ENCODE measurements around the gene GPR17.

The GPR17 gene, protein sequence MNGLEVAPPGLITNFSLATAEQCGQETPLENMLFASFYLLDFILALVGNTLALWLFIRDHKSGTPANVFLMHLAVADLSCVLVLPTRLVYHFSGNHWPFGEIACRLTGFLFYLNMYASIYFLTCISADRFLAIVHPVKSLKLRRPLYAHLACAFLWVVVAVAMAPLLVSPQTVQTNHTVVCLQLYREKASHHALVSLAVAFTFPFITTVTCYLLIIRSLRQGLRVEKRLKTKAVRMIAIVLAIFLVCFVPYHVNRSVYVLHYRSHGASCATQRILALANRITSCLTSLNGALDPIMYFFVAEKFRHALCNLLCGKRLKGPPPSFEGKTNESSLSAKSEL

DNA sequence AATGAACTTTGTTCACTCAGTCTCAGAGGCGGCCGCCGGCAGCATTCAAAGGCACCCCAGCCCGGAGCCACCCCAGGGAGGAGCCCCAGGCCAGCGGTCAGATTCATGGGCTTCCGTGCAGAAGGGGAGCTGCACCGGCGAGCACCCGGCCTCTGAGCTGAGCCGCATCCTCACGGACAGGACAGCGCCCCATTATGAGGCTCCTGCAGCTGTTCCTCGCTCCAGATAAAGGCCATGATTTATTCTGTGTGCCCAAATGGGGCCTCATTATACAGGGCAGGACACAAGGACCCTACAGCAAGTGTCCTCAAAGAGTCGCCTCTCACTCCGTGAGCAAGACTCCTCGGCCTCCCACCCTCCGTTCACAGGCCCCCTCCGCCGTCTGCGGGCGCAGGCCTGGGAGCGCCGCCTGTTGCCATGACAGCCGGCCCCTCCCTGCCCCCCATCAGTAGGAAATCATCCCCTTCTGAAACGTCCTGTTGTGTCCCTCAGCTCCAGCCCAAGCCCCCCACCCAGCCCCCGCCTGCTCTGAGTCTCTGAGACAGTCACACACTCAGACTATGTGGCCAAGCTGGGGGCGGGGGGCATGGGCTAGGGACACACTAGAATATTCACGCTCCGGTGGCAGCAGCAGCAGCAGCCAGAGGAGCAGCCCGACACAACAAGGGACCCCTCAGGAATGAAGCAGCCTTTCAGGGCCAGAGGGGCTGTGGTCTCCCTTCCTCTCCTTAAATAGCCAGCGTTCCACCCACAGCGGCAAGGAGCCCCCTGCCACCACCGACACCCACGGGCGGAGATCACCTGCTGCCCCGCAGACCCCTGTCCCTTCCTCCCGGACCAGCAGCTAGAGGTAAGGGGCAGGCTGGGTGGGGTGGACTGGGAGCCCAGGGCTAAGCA, at the start of gene GPR17:
GPR17 (plus strand) TSS at position 759 of the 897 bp plus-strand sequence. CDS start 4,583 bp downstream, outside the sequence.
- peak; percentile 63 for DNase-seq (ENCODE audit: low spot score)

DNA sequence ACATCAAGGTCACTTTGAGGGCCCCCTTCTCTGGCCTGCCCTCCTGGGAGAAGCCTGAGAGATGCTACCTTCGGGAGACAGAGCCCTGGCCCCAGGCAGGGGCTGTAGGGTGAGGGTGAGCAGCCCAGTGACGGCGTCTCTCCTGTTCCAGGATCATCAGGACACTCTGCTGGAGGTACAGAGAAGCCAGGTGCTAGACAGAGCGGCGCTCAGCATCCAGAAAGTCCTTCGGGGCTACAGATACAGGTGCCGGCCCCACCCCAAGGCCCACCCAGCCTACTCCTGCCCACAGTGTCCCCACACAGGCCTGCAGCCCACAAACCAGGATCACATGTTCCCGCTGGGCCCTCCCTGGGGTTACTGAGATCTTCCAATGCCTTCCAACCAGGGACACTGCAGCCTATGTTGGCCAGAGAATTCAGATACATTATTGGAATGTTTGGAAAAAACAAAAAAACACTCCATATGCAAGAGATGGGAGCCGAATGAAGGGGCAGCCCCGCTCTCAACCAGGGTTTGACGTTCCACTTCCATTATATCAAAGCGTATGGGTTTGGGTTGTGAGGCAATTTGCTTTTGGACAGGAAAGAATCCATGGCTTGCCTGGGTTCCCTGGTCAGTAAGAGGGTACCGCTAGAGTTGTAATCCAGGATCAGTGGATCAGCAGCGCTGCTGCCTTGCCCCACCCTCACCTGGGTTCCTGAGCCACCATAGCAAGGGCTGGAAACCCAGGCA, 49.5 kb upstream of the GPR17 start:
- no peak for DNase-seq (ENCODE audit: low spot score)

DNA sequence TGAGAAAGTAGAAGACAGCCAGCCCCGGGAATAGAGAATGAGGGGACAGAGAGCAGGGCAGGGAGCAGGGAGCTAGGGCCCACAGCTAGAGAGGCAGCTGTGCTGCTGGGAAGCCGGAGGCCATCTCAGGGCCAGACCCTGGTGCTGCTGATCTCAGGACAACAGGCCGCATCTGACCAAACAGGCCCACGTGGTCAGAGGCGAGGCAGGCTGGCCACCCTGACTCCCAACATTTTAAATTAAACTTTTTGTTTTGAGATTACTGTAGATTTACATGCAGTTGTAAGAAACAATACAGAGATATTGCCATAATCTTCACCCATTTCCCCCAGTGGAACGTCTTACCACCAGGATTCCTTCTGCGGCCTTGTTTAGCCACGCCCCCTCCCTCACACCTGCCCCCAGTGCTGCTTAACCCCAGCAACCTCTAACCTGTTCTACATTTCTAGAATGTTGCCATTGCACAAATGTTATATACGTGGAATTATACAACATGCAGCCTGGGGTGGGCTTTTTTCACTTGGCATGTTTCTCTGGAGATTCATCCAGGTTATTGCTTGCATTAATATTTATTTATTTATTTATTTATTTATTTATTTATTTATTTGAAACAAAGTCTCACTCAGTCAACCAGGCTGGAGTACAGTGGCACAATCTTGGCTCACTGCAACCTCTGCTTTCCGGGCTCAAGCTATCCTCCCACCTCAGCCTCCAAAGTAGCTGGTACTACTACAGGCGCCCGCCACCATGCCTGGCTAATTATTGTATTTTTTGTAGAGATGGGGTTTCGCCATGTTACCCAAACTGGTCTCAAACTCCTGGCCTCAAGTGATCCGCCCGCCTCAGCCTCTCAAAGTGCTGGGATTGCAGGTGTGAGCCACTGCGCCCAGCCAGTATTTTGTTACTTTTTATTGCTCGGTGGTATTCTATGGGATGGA, 48.6 kb upstream of the GPR17 start:
- DNase-seq (ENCODE audit: low spot score) = no peak

DNA sequence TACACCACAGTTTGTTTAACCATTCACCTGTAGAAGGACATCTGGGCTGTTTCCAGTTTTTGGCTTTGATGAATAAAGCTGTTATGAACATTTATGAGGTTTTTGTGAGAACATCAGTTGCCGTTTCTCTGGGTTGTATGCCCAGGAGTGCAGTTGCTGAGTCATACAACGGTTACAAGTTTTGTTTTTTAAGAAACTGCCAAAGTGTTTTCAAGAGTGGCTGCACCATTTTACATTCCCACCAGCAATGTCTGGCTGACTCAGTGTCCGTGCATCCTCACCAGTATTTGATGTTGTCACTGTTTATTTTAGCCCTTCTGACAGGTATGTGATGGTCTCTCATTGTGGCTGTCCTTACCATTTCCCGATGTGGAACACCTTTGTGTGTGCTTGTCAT, 48.0 kb upstream of the GPR17 start:
- DNase-seq (ENCODE audit: low spot score) = no peak

DNA sequence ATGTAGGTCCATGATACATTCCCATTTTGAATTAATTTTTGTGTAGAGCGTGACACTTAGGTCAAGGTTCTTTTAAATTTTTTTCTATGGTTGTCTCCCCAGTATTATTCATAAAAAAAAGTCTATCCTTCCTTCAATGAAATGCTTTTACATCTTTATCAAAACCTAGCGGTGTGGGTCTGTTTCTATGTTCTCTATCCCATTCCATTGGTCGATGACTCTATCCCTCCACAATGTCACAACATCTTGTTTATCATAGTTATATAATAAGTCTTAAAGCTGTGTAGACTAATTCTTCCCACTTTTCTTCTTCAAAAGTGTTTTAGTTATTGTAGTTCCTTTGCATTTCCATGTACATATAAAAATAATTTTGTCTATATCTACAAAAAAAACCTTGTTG, 47.2 kb upstream of the GPR17 start:
- DNase-seq (ENCODE audit: low spot score) = no peak

DNA sequence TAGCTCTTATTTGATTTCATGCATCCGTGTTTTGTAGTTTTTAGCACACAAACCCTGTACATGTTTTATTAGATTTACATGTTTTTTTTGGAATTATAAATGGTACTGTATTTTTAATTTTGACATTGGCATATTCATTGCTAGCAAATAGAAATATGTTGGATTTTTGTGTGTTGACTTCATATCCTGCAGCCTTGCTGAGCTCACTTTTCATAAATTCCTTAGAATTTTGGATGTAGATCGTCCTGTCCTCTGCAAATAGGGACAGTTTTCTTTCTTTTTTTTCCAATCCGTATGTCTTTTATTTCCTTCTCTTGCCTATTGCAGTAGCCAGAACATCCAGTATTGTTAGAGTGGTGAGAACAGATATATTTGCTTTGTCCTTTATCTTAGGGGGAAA, 46.7 kb upstream of the GPR17 start:
- DNase-seq (ENCODE audit: low spot score) = no peak

DNA sequence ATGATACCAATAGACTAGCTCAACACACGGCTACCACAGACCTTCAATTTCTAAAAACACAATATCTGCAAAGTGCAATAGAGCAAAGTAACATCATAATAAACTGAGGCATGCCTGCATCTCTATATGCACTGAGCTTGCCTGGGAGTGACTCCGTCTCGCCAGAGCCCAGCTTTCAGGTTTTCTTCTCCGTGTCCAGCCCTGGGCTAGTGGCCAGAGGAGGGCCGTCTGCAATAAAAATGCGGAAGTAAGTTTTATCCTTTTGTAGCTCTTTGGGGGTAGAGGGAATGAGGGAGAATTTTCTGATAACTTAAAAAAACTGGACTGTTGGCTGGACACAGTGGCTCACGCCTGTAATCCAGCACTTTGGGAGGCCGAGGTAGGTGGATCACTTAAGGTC, 41.0 kb upstream of the GPR17 start:
- no peak for DNase-seq (ENCODE audit: low spot score)

DNA sequence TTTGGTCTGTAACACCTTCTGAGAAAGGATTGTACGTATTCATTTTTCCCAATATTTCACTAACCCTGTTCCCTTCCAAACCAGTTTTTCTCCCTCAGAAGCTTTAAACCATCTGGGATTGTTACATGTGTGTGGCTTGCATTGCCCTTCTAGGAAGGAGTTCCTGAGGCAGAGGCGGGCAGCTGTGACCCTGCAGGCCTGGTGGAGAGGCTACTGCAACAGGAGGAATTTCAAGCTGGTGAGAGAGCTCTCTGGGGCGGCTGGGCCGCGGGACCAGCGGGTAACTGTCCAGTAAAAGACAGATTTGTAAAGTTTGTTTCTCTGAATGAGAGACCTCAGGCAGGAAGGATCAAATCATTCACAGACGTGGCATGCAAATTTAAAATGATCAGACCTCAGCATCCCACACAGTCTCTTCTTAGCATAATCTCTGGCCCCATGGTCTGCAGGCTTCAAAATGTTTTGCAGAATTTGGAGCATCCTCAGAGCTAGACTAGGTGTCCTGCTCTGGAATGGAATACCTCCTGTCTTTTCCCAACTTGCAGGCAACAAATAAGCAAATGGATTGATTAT, 40.2 kb upstream of the GPR17 start:
- no peak for DNase-seq (ENCODE audit: low spot score)

DNA sequence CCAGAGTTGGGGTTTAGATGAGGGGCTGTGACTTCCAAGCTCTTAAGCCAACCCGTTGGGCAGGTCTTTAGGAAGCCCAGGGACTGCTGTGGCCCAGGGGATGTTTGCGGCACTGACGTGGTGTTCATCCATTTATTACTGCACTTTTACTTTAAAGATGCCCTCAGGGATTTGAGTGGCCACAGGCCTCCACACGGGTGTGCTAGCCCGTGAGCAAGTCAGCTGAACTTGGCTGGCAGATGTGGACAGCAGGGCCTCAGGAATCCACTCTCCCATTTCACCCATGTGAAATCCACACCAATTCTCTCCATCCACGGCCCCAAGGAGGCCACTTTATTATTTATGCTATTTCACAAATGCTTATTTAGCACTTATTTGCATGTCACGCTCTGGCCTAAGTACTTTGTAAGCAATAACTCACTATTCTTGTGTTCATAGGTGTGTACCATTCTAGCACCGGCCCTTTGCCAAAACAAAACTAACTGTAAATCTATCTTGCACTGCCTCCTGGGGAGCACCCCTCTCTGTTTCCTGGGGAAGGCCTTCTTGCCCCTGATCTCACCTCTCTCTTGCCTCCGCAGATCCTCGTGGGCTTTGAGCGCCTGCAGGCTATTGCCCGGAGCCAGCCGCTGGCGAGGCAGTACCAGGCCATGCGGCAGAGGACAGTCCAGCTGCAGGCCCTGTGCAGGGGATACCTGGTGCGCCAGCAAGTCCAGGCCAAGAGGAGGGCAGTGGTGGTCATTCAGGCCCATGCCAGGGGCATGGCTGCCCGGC, 39.1 kb upstream of the GPR17 start:
- DNase-seq (ENCODE audit: low spot score) = no peak

DNA sequence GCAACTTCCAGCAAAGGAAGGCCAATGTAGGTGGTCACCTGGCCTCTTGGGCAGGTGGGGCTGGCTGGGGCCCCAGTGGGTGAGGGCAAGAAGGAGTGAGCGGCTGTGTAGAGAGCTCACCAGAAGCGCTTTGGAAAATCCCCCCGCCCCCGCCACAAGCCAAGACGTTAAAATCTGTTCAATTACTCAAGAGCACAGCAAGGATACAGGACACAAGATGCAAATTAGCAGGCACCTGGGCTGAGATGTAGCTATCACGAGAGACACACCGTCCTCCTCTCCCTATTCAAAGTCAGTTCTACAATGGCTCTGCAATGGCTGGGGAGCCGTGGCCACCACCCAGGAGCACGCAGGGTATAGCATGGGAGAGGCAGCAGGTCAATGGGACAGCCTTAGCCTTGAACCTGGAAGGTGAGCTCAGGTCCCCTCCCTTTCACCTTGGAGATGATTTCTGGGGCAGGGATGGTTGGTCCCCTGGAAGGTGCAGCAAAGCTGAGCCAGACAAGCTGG, 38.5 kb upstream of the GPR17 start:
- no peak for DNase-seq (ENCODE audit: low spot score)

DNA sequence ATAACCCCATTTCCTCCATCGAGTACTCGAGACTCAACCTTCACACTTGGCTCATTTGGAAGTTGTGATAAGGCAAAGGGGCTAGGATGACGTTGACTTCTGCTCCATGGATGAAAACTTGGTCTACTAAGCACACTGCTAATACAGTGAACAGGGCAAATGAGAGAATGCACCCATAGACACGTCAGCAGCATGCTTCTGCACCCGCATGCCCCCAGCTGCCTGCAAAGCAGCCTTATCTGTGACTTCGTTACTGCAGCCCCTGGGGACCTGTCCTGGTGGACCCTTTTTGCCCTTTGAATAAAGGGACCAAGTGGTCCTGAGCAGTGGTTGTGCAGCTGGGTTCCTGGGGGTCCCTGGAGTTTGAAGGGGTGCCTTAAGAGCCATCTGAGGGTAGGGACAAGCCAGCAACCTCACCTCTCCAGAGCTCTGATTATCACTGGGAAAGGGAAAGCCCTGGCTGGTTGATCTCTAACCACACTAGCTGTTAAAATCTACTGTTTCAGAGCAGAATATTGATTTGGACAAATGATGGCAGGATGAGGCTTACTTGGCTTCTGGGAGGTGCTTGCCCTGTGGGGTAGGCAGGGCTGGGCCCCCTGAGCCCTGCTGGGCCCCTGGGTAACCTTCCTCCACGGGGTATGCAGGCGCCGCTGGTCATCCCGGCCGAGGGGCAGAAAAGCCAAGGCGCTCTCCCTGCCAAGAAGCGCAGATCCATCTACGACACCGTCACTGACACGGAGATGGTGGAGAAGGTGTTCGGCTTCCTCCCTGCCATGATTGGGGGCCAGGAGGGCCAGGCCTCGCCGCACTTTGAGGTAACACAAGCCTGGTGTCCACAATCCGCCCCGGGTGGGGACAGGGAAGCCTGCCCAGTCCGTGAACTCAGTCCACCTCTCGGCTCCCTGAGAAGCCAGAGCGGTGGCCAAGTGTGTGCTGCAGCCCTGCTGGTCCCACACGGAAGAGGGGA, 37.6 kb upstream of the GPR17 start:
- DNase-seq (ENCODE audit: low spot score) = no peak

DNA sequence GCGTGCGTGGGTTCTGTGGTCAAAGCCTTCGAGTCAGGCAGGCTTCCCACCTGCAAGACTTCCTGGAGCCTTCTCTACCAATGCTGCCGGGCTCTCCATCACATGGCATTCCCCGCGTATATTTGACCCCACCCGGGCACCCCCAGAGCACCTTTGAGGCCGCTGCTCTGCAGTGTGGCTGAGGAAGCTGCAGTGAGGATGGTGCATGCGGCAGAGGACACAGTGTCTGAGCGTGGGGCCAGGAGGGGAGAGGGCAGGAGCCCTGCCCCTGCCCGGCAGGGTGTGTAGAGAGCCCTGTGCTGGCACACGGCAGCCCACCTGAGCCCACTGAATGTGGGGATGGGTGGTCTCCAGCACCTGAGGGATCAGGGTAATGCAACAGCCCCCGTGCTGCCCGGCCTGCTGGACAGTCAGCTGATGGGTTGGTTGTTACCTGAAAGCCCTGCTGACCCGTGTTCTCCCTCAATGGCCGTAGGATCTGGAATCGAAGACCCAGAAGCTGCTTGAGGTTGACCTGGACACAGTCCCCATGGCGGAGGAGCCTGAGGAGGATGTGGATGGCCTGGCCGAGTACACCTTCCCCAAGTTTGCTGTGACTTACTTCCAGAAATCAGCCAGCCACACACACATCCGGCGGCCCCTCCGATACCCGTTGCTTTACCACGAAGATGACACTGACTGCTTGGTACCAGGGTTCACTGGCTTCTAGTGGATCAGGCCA, 36.8 kb upstream of the GPR17 start:
- no peak for DNase-seq (ENCODE audit: low spot score)

DNA sequence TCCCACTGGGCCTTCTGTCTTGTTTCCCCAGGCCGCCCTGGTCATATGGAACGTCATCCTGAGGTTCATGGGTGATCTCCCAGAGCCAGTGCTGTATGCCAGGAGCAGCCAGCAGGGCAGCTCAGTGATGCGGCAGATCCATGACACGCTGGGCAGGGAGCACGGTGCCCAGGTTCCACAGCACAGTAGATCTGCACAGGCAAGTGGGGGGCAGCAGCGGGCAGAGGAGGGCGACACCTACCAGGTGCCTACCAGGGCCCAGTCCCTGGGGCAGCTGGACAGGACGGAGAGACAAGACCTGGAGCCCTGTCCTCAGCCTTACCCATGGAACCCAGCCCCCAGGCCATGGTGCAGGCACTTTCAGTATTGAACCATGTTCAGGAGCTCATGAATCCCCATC, 36.1 kb upstream of the GPR17 start:
- no peak for DNase-seq (ENCODE audit: low spot score)

DNA sequence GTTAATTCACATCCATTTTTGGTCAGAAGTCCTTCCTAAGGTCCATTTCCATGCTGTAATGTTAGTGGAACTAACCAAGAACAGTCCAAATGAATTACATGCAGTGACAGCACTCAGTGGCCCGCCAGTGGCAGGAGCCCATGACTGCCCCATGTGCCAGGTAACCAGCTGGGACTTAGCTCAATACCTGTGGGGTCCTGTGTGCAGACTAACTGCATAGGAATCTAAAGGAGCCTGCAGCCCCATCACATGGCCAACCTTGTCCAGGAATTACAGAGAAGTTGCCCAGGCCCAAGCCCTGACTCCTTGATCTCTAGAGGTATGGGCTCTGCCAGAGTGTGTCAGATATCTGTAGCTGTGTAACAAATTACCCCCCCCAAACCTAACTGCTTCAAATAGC, 35.4 kb upstream of the GPR17 start:
- DNase-seq (ENCODE audit: low spot score) = no peak

DNA sequence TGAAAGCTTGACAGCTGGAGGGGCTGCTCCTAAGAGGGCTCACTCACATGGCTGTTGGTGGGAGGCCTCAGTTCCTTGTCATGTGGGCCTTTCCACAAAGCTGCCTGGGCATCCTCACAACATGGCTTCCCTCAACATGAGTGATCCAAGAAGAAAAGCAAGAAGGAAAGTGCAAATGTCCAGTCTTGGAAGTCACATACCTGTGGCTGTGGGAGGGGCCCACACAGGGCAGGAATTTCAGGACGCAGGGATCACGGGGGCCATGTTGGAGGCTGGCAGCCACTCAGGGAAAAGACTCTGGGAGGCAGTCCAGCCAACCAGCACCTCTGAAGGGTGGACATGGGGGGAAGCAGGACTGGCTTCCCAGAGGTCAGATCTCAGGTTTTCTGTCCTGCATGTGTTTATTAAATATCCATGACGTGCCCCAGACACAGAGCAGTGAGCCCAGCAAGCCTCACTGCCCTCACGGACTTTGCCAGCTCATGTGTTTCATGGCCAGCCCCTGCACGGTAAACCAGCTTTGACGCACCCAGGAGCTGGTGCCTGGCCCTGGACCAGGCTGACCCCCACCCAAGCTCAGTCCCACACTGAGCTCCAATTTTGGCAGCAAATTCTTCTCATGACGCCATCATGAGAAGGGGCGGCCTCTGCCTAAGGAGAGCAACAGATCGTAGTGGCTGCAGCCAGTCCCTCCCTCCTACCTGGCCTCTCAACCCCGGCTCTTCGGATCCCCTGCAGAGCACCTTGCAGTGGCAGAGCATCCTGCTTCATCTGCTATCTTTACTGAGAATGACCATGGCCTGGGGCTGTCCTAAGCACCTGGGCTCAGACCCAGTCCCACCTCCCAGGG, 34.7 kb upstream of the GPR17 start:
- no peak for DNase-seq (ENCODE audit: low spot score)

DNA sequence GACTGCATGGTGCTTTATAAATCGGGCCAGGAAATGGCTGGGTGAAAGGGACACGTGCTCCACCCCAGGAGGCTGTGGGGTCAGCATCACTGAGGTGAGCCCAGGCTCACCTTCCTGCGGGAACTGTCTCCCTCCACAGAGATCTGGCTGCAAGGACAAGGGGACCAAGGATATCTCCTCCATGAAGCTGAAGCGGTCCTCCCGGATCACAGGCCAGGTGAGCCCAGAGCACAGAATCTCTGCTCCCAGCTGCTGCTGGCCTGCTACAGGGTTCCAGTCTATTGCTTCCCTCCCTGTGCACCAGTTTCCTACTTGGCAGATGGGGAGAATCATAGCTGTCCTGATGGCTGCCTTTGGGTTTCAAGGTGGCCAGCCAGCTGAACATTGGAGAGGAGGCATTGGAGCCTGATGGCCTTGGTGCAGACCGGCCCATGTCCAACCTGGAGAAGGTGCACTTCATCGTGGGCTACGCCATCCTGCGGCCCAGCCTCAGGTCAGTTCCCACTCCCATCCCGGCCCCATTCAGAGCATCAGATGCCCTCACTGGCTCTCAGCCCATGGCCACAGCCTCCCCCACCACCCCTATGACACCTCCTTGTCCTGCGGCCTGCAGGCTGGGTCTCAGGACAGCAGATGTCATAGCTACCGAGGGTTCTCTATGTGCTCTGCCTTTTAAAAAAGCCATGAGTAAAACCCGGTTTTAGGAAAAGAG, 33.7 kb upstream of the GPR17 start:
- DNase-seq (ENCODE audit: low spot score) = no peak

DNA sequence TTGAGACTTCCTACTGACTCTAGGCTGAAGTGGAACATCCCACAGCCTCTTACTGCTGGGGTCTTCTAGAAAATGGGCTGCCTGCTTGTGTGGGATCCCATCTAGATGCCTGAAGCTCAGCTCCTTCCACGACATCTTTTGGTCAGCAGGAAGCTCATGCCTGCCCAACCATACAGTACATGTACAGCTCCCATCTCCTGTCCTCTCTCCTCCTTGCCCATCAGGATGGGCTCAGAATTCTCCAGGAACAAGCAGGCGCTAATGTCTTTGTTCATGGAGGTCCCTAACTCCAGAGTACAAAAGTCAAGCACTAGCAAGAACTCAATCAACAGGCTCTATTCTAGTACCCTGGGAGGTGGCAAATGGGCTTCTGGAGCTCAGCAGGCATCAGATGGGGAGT, 31.7 kb upstream of the GPR17 start:
- no peak for DNase-seq (ENCODE audit: low spot score)
